Fibroblast of the conjunctiva (primary cell): ENCODE measurements around the gene TOR4A.

ENCODE experiments used
- DNase-seq: peaks from one replicate; pipeline ENCODE4 v3.0.0-alpha.2; 2010; ENCODE audit warnings: low read depth

The TOR4A gene

GRCh38 chr9:137295238-137295811 is 17.8 kb downstream of the TOR4A start:
- no peak for DNase-seq

GRCh38 chr9:137295849-137296669 is 18.5 kb downstream of the TOR4A start:
- no peak for DNase-seq

DNA sequence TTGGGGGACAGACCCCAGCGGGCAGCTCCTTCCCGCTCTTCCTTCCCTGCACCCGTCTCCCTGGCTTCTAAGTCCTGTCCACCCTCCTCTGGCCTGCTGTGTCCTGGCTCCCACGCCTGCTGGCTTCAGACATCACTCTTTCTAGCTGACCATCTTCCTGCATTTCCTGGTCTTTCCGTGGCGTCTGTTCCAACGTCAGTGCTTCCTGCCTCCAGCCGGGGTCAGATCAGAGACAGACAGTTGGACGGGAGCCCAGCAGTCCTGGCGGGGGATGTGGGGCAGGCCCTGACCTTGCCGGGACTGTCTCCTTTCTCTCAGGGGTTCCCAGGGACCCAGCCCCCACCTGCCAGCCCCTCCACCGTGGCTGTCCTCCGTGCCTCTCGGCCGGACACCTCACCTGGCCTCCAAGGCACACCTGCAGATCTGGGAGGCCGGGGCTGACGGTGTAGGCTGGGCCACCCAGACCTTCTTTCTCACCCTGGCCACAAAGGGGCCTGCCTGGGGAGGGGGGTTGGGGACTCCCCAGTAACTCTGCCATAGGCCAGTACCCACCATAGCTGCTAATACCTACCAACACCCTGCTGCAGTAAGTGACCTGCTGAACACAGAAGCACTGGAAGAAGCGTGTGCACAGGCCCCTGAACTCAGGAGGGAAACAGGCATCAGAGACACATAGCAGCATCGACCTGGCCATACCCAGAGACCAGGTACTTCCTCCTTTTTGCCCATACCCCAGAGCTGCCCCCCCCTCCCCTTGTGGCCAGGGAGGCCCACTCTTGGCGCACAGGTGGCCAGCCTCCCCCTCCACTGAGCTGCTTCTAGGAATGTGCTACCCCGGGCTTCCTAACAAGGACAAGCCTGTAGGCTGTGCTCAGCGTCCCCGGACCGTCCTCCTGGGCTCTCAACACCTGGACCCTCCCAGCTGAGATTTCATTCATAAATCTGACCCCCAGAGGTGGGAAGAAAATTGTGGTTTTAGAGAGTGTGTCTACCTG is 19.4 kb downstream of the TOR4A start:
- DNase-seq = no peak

- no peak for DNase-seq
Observed at GRCh38 chr9:137297966-137298365, 20.4 kb downstream of the TOR4A start.

GRCh38 chr9:137298401-137299202 is 21.1 kb downstream of the TOR4A start:
- DNase-seq = no peak

- no peak for DNase-seq
Observed at GRCh38 chr9:137299203-137299565, 21.7 kb downstream of the TOR4A start.

DNA sequence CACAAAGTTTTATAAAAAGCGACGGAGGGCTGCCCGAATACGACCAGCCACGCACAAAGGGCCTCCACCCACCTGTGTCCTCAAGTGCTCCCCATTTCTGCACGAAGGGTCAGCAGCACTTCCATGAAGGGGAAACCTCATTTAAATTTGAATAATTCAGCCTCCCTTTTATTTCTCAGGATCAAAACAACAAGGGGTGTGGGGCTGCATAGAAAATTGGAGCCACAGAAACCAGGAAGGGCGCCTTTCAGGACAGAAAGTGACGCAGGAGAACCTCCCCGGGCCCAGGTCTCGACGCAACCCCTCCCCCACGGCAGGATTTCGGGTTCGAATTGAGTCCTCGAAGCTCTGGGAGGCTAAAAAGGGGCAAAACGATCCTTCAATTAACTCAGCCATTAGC is 22.4 kb downstream of the TOR4A start:
- DNase-seq = no peak

DNA sequence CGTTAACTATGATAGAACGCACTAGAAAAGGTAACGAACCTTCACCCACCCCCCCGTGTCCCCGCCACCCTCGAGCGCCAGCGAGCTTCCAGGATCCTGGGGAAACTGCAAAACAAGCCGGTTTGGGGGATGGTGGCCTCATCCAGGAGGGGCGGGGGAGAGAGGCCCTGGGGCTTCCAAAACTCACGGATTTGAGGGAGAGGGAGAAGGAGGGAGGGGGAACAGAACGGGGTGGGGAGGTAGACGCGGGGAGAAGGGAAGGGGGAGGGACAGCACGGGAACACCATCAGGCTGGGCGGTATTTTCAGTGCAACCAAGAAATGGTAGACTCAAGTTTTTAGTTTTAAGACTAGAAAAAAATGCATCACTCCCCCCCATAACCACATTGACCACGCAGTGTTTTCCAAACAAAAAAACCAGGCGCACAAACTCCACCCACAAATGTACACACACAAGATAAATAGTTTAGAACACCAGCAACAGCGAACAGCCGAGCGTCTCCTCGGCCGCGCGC is 23.1 kb downstream of the TOR4A start:
- DNase-seq = no peak

DNA sequence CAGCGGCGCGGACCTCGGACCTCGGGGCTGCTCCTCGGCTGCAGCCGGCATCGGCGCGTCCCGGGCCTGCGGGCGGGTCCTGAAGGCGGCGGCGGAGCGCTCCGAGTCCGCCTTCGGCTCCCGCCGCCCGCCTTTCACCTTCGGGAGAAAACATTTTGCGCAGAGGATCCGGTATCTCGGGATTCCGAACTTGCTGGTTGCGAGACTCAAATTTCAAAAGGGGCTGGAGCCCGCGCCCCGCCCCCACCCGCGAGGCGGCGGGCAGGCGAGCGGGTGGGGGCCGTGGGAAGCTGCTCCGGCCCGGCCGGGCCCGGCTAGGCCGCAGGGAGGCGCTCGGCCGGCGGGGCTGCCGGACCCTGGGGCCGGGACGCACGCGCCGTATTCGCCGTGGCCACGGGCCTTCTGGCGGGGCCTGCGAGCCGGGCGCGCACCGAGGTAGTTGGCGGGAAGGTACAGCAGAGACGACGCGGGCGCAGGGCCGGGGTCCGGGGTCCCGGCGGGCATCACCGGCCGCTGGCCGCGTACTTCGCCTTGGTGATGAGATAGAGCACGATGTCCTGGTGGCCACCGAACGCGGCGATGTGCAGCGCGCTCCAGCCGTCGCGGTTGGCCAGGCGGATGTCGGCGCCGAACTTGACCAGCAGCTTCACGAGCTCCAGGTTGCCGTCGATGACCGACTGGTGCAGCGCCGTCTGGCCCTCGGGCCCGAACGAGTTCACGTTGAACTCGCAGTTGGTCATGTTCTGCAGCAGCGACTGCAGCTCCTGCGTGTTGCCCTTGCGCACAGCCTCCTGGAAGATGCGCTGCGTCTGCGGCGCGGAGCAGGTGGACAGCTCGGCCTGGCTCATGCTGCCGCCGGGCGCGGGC is 23.8 kb downstream of the TOR4A start:
- DNase-seq = no peak

DNA sequence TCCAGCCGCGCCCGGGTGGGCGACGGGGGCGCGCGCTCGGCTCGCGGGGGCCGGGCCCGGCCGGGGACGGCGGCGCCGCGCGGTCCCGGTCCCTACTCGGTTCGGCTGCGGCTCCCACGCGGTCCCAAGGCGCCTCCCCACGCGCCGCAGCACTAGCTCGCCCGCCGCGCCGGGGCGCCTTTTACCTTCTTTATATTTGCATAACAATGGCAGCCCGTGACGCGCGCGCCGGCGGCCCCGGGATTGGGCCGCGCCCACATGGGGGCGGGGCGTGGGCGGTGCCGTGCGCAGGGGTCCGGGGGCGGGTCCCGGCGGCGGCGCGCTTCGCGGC is 24.6 kb downstream of the TOR4A start, which contains the start of gene NRARP:
TSS of gene NRARP (minus strand) at position 154 of the 331 bp plus-strand sequence. CDS start 343 bp downstream, outside the sequence.
- no peak for DNase-seq

DNA sequence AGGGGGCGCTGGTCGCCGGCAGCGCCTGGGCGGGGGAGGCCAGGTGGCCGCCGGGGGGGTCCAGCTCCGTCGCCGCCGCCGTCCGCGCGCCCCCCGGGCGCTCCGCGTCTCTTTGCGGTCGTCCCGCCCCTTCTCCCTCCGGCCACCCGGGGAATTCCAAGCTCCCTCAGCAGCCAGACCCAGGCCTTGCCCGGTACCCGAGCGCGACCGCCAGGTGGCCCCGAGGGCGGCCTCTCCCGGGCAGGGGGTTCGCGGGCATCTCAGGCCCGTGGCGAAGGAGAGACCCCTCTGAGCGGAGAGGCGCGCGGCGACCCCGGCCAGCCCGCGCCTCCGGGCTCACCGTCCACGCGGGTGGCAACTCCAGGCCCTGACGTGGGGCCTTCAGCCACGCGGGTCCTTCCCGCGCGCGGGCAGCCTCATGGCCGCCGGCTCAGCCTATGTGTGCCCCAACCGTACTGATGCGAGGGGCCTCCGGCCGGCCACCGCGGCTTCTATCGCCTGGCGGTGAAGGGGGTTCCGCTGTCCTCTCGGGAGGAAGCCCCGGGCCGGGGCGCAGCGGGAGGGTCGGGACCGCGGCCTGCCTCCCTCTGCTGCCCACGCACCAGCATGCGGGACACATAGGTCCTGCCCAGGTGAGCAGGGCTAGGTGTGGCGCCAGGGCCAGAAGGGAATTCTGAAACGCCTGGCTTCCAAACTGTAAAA is 25.1 kb downstream of the TOR4A start:
- no peak for DNase-seq

- no peak for DNase-seq
Observed at GRCh38 chr9:137303151-137303892, 25.8 kb downstream of the TOR4A start.

DNA sequence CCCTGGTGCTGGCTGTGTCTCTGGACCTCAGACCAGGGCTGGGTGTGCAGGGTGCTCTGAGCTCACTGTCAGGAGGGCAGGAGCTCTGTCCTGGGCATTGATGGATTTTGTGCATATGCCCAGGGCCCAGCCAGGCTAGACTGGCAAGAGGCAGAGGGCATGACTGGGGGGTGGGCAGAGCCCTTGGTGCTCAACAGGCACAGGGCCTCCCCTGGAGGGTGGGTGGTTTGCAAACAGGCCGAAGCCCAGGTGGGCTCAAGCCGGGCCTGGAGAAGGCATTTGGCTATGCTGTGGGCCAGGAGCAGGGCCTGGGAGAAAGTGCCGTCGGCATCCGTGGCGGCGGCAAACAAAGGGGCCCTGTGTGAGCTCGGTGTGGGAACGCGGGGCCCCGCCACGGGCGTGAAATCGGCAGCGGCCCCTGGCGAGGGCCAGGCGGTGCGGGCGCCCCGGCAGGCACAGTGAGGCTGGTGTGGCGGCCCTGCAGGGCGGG is 26.4 kb downstream of the TOR4A start:
- DNase-seq = no peak

GRCh38 chr9:137304383-137305059 is 27.0 kb downstream of the TOR4A start:
- DNase-seq = no peak

DNA sequence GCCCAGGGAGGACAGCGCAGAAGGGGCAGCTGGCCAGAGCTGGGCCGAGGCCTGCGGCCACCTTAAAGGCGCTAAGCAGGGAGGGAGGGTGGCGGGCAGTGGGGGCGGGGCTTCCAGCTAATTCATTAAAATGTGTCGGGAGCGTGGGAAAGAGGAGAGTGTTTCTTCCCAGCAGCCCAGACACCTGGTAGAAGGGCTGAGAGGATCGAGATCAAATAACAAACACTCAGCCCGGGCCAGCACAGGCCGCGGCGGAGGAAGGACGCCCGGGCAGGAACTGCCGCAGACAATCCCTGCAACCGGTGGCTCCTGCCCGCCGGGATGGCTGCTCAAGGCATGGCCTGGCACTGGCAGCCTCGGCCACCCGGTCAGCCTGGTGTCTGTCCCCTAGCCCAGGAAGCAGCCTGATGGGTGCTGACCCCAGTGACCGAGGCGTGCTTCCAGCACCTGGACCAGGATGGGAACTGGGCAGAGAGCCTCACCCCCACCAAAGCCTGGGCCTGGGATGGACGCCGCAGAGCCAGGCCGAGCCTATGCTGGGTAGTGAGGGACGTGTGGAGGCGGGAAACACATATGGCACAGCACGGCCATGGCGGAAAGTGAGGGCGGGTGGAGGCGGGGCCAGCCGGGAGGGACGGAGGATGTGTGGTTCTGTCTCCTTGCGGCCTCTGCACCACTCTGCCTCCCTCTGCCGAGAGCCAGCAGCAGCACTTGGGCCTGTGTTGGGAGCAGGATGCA is 27.7 kb downstream of the TOR4A start:
- no peak for DNase-seq

DNA sequence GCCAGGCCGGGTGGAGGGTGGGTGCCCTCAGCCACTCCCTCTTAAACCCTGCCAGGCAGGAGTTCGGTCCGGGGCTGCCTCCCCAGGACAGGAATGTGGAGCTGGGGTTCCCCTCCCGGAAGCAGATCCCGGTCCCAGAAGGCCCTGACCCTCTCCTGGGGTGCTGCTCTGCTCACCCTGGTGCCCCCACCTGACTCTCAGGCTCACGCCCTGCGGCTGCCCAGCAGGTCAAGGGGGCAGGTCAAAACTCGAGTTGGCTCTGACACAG is 28.2 kb downstream of the TOR4A start:
- DNase-seq = no peak

- DNase-seq = no peak
Observed at GRCh38 chr9:137306066-137306849, 28.7 kb downstream of the TOR4A start.
